ENCODE data around the gene XIST.
"Not testable (repeated sequence)": the region's sequence is repeated elsewhere in the genome, so short reads cannot be mapped to it uniquely, and the experiment has no call there.

Gene XIST

DNA sequence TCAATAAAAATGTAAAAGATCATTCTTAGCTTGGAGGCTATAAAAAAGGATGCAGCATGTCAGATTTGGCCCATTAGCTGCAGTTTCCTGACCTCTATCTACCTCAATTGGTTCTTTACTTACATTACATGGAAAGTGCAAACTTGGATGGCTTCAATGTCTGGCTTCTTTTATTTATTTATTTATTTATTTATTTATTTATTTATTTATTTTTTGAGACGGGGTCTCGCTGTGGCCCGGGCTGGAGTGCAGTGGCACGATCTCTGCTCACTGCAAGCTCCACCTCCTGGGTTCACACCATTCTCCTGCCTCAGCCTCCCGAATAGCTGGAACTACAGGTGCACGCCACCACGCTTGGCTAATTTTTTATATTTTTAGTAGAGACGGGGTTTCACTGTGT is 60.0 kb downstream of the XIST start:
- DNase-seq: not testable (repeated sequence)

DNA sequence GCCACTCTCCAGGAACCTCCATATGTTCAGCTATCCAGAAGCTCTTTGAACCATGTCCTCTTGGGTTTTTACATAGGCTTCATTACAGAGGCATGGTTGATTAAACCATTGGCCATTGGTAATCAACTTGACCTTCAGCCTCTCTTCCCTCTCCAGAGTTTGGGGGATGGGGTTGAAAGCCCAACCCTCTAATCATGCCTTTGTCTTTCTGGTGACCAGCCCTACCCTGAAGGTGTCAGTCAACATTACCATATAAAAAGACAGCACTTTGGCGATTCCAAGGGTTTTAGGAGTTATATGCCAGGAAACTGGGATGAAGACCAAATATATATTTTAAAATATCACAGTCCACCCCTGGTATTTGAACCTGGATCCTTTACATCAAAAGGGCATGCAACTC is 67.0 kb downstream of the XIST start:
- DNase-seq: no peak

All from activated CD4-positive, alpha-beta T cell treated with anti-CD3 and anti-CD28 coated beads, Interleukin-2, amount 50 U/mL, for 48 hours (primary cell).